ENCODE results near the gene PFN3.
"Not testable (repeated sequence)": the region's sequence is repeated elsewhere in the genome, so short reads cannot be mapped to it uniquely, and the experiment has no call there.

The PFN3 gene

GRCh38 chr5:177425196-177425800 lies 24.8 kb upstream of the PFN3 start:
- no peak for DNase-seq

DNA sequence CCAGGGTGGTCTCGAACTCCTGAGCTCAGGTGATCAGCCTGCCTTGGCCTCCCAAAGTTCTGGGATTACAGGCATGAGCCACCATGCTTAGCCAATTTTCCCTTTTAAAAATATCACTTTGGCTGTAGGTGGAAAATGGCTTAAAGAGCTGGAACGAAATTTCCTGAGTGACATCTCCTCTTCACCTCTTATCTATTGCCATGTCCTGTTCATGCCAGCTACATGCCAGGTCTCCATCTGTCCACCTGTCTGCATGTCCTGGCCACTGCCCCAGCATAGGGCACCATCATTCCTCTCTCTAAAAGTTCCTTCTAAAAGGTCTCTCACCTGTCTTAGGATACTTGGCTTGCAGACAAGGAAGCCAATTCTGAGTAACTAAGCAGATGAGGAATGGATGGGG lies 23.2 kb upstream of the PFN3 start:
- no peak for DNase-seq

DNA sequence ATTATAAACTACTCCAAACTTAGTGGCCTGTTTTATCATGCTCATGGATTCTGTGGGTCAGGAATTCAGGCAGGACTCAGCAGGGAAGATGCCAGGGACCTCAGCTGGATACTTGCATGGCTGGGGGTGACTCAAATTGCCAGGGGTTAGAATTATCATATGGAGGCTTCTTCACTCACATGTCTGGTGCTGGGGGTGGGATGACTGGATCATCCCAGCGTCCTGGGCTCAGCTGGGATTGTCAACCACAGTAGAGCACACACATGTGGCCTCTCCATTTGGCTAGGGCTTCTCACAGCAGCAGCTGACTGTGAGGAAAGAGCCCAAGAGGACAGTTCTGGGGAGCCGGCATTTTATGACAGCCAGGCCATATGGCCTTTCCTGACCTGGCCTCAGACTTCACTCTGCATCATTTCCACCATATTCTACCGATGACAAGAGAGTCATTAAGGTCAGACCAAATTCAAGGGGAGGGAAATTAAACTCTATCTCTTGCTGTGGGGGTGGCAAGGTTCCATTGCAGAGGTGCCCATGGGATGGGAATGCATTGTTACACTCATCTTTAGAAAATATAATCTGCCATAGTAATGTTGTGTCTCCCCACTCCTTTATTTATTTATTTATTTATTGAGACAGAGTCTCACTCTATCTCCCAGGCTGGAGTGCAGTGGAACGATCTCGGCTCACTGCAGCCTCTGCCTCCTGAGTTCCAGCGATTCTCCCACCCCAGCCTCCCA lies 20.8 kb upstream of the PFN3 start:
- no peak for DNase-seq

- DNase-seq = not testable (repeated sequence)
Measured at GRCh38 chr5:177420472-177420871, 20.0 kb upstream of the PFN3 start.

GRCh38 chr5:177419046-177419445 lies 18.6 kb upstream of the PFN3 start:
- DNase-seq = no peak

DNA sequence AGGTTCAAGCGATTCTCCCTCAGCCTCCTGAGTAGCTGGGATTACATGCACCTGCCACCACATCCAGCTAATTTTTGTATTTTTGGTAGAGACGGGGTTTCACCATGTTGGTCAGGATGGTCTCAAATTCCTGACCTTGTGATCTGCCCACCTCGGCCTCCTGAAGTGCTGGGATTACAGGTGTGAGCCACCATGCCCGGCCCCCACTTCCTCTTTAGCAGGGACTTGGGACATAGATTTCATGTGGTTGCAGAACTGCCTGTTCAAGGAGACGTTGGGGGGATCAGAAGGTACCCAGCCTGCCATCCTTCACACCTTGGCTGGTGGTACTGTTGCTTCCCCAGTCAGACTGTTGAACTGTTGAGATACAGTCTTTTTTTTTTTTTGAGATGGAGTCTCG lies 16.6 kb upstream of the PFN3 start:
- not testable (repeated sequence) for DNase-seq

GRCh38 chr5:177414481-177414880 lies 14.0 kb upstream of the PFN3 start:
- no peak for DNase-seq

- DNase-seq = no peak
Measured at GRCh38 chr5:177412603-177413233, 12.3 kb upstream of the PFN3 start.

- no peak for DNase-seq
Measured at GRCh38 chr5:177410575-177410974, 10.1 kb upstream of the PFN3 start.

DNA sequence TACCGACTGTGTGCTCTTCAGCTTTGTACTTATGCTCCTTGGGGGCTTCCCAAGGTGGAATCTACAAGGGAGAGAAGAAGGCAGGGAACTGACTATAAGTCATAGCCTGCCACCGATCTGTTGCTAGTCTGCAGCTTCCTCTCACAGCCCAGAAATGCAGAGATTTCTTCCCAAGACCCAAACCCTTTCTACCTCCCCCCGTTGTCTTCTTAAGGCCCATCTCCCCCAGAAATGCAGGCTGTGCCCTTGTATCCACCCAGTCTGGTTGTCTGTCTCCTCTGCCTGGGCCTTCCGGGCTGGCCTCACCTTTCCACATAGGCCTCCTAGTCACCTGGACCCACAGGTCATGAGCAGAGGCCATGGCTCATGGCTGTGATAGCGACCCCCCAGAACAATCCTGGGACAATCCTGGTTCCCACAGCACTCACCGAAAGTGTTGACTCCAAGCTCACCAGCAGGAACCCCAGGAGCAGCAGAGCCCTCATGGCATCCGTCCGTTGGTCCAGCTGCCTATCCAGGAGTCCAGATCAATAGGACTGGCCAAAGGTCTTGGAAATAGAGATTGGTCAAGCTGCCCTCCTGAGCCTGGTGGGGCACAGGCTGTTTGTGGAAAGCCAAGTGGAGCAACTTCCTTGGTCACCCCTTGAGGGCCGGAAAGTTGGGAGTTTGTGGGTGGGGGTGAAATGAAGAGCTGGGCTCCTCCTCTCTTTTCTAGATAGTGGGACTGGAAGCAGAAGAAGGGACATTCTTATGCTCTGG lies 8.8 kb upstream of the PFN3 start, which contains the start of gene F12:
F12 (minus strand) TSS at position 522 of the 759 bp plus-strand sequence; CDS start at position 485, 37 bp downstream.
- no peak for DNase-seq

DNA sequence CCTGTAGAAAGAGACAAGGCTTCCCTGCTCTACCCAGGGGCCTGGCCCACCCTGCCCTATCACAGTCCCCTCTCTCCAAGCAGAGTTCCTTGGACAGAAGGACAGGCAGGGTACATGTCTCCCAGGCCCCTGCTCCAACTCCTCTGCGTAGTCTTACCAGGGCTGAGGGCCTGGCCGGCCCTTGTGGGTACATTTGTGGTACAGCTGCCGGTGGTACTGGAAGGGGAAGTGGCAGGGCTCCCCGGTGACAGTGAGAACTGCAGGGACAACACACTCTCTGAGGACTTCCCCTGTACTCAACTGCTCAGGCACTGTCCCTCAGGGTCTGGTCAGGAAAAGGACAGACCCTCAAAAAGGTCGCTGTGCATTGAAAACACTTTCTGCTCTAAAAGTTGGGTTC lies 5.3 kb upstream of the PFN3 start:
- no peak for DNase-seq

GRCh38 chr5:177405312-177405711 lies 4.9 kb upstream of the PFN3 start:
- DNase-seq = no peak

DNA sequence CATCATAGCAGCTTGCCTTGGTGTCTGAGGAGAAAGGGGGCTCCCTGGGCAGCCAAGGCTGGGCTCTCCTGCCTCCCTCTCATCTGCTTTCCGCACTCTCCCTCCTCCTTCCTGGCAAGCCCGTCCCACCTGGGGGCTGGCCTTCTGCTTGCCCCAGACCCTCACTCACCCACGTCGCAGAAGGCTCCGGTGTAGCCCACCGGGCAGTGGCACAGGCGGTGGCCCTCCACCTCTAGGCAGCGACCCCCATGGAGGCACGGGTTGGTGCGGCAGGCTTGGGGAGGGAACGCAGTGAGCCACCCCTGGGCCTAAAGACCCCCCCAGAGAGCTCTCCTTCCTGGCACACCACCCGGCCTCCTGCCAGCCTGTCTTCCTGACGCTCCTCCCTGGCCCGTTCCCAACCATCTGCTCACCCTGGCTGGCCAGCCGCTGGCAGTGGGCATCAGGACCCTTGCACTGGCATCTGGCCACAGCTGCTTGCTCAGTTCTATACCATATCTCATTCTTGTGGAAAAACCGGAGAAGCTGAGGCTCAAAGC lies 4.2 kb upstream of the PFN3 start:
- no peak for DNase-seq

GRCh38 chr5:177403792-177404640 lies 3.6 kb upstream of the PFN3 start:
- DNase-seq = no peak

DNA sequence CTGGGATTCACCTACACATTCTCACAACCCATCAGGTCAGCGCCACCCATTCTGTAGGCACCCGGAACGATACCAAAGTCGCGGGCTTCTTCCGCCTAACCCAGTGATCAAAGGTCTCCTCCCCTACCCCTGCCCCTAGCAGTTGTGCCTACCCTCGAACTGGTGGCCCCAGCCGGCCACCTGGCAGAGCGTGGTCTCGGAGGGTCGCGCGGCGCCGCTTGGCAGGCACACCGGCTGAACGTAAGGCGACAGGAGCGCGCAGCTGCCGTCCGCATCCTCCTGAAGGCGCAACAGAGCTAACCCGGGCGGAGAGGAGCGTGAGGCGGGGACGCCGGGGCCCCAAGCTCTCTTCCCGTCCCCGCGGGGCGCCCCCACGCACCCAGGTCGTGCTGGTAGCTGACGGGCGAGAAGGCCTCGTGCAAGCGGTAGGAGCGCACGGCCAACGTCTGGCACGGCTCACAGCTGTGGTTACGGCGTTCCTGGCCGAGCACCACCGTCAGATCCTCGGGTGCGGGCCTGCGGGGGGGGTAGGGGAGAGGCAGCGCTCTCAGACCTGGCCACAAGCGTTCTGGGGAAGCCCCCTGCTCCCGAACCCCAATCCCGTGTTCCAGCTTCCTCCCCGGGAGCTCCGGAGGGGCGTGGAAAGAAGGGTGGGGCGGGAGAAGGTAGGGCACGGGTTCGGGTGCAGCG lies 2.8 kb upstream of the PFN3 start:
- no peak for DNase-seq

- peak; percentile 75 for DNase-seq
Measured at GRCh38 chr5:177402271-177403043, 2.0 kb upstream of the PFN3 start.

DNA sequence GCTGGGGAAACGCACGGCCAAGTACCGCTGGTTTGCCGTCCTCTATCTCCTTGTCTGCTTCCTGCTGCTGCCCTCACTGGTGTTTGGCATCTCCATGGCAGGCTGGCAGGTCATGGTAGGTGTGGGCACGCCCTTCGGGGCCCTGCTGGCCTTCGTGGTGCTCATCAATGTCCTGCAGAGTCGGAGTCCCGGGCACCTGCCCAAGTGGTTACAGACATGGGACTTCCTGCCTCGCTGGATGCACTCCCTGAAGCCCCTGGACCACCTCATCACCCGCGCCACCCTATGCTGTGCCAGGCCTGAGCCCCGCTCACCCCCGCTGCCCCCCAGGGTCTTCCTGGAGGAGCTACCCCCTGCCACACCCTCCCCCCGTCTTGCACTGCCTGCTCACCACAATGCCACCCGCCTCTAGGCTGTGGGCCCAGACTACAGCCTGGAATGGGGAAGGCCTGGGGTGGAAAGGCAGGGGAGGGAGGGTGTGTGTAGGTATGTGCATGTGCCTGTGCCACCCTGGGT lies 2.5 kb downstream of the PFN3 start:
- no peak for DNase-seq

GRCh38 chr5:177396807-177397206 lies 3.7 kb downstream of the PFN3 start:
- no peak for DNase-seq

GRCh38 chr5:177396078-177396477 lies 4.4 kb downstream of the PFN3 start:
- no peak for DNase-seq

DNA sequence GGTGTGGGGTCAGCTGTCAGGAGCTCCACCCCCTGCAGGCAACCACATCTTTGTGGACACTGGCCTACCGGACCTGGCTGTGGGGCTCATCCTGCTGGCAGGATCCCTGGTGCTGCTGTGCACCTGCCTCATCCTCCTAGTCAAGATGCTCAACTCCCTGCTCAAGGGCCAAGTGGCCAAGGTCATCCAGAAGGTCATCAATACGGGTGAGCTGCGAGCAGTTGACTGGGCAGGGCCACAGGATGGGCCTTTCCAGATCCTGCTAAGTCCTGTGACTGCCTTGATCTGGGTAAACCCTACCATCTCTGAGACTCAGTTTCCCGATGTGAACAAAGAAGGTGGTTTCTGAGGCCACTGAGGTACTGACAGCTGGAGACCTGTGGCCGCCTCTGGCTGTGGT lies 6.5 kb downstream of the PFN3 start:
- no peak for DNase-seq
